Measurements from ENCODE around the gene TGFBR3.

The TGFBR3 gene

DNA sequence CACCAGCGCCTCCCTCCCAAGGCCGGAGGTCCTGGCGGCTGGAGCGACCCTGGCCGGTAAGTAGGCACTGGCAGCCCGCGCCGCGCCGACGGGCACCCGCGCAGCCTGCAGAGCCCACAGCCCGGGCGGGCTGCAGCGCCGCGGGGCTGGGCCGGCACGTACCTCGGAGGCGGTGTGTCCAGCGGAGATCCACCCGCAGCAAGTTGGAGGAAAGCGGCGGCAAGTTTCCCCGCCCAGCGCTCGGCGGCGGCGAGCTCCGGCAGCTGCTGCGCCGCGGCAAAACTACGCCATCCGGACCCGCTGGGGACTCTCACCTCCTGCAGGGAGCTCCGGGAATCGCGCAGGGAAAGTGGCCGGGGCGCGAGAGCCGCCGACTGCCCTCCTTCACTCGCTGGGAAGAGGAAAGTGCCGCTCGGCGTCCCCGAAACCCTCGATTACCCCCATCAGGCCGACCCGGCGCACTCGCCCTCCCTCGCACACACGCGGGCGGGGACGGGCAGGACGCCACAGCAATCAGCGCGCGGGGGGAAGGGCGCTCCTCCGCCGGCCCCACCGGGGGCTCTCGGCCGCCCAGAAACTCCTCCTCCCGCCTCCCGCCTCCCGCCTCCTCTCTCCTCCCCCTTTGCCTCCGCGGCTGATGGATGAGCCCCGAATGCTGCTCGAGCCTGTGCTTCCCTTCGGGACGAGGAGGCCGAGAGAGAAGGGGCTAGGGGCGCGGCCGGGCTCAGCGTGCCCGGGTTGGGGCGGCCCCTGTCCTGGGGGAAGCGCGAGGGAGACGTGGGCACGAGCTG, at the start of gene TGFBR3:
Gene TGFBR3 (minus strand): TSS at position 436 of the 791 bp plus-strand sequence. CDS start 24,620 bp downstream, outside the sequence.
- peak; percentile 36 to 48 for DNase-seq (ENCODE audit: low read depth in 2 of 2)

DNA sequence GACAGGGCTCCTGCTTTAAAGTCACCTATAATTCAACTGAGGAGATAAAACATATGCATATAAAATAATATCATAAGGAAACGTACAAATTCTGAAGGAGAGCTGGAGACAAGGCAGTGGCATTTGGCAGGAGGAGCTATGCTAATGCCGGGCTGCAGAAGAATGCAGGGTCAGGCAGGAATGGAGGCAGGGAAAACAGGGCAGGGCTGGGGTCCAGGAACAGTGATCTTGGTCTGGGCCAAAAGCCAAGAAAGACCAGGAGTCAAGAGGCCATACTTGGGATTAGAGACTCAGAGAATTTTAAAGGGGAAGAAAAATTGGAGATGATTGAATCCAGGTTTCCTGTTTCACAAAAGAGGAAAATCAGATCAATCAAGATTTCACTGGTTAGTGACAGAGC, 43.3 kb upstream of the TGFBR3 start:
- no peak for DNase-seq (ENCODE audit: low read depth in 2 of 2)

DNA sequence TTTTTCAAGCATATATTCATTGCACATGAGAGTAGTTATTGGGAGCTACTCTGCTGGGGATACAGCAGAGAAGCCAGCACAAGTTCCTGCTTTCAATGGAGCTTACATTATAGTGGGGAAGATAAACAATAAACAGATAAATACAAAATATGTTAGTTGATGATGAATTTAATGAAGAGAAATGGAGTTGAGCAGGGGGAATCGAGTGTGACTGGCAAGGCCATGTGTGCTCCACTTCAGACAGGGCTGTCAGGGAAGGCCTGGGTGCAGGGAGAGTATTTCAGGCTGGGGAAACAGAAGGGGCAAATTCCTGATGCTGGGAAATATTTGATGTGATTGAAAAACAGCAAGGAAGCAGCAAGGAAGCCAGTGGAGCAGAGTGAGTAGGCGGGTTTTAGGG, 42.1 kb upstream of the TGFBR3 start:
- DNase-seq (ENCODE audit: low read depth in 2 of 2): no peak

DNA sequence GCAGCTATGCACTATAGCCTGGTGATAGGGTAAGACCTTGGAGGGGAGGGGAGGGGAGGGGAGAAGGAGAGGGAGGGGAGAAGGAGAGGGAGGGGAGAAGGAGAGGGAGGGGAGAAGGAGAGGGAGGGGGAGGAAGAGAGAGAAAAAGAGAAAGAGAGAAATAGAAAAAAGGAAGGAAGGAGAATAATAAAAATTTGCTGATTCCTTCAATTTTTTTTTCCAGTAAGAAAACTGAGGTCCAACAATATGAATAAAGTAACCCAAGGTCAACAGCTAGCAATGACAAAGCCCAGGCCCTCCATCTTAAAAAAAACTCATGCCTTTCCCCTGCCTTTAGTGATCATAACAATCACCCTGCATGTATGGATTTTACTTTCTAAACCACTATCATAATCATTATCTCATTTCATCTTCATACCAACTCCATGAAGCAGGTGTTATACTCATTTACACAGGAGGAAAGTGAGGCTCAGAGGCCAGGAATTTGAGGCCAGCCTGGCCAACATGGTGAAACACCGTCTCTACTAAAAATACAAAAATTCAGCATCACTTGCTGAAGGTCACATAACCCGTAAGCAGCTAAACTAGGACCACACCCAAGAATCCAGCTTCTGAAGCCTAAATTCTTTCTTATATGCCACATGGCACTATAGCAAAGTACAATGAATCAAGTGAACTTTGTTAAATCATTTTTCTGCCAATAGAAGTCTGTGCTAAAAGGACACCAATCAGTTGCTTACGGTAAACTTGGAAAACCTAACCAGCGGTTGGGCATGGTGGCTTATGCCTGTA, 39.9 kb upstream of the TGFBR3 start:
- DNase-seq (ENCODE audit: low read depth in 2 of 2): no peak

DNA sequence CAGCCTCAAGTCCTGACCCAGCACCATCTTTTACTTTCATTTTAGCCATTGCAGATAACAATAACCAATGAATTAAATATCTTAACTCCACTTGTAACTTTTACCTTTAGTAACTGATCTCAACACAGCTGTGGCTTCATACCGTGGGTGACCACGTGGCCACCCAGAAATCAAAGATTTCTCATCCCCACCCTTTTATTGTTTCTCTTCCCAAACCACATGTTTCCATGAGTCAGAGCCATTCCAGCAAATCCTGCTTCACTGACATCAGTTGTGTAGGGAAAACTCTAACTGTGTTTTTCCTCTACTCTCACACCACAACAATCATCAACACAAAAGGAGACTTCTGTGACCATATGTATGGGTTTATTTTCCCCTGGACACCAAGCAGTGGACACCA, 38.2 kb upstream of the TGFBR3 start:
- DNase-seq (ENCODE audit: low read depth in 2 of 2): no peak

DNA sequence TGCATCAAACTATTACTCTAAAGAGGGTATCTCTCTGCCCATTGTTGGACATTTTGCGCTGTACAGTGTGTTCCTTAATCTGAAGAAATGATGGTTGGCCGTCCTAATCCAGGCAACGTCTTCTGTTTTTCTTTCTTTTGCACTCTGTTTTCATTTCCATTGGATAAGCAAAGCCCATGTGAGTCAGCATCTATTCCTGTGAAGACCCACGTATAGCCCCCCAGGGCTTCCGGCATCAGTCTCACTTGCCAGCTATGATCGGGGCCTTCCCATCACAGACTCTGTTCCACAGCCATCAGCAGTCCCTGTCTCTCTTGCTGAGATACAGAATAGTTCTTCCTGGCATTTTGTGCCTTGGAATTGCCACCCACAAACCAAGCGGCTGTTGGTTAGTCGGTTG, 34.0 kb upstream of the TGFBR3 start:
- no peak for DNase-seq (ENCODE audit: low read depth in 2 of 2)

DNA sequence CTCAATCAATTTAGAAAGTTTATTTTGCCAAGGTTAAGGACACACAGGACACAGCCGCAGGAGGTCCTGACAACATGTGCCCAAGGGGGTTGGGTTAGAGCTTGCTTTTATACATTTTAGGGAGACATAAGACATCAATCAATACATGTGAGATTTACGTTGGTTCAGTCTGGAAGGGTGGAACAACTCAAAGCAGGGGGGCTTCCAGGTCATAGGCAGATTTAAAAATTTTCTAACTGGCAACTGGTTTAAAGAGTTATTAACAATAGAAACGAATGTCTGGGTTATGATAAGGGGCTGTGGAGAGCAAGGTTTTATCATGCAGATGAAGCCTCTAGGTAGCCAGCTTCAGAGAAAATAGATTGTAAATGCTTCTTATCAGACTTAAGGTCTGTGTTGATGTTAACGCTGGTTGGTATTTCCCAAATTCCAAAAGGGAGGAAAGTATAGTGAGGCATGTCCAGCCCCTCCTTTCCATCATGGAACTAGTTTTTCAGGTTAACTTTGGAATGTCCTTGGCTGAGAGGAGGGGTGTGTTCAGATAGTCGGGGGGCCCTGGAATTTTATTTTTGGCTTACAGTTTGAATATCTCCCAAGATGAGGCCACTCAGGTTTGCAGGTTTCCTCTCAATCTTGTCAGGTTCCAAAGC, 31.0 kb upstream of the TGFBR3 start:
- DNase-seq (ENCODE audit: low read depth in 2 of 2): no peak

DNA sequence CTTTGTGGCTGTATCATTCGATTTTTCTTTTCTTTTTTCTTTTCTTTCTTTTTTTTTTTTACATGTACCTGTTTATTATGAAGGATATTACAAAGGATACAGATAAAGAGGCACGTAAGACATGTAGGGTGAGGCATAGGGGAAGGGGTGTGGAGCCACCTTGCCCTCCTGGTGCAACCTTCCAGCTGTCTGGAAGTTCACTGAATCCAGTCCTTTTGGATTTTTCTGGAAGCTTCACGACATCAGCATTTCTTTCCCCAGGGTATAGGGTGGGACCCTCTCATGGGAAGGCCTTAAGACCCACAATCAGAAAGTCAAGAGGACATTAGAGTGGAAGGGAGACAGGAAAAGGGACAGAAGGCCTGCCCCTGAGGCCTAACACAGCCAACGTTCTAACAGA, 30.1 kb upstream of the TGFBR3 start:
- DNase-seq (ENCODE audit: low read depth in 2 of 2): no peak

DNA sequence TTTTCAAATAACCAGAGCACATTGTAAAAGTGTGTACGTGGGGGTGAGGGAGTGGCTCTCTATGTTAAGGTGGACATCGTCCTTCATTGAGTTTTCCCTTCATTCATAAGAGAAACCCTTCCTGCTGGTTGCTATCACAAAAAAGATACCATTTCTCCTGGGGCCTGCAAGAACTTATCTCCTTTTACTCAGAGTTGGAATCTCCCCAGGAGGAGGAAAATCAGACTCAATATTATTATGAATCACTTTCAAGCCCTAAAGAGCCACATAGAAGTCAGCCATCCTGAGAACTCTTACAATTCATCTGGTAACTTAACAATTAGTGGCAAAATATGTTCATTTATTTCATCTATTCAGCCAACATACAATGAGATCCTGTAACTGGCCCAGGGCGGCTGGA, 27.1 kb upstream of the TGFBR3 start:
- no peak for DNase-seq (ENCODE audit: low read depth in 2 of 2)

DNA sequence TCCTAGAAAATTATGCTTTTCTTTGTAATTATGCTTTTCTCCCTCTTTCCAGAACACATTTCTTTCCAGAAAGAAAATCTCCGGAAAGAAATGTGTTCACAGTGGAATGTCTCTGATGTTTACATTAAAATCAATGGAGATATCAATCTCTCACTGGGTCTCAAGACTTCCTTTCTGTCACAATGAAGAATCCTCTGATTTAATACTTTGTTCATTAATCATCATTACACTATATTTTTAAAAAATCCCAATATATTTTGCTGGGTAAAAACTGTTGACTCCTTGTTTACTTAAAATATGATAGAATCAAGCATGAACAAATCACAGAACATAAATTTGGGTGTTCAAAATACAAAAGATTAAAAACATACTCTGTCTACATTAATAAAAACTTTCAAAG, 26.3 kb upstream of the TGFBR3 start:
- DNase-seq (ENCODE audit: low read depth in 2 of 2): no peak

DNA sequence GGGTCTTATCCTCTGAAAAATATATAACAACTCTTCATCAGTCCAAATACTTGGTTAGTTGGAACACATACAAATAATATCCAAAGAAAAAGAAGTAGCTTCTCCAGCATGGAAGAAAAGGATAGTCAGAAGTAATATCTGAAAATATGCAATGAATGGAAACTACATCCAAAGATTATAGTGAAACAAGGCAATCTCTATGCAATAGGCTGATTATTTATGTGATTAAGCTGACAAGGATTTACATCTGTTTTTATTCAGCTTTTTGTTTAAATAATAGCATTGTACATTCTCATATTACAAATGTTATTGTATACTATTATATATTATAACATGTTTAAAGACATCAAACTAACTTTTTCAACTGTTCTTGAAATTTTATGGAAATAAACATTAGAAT, 15.3 kb upstream of the TGFBR3 start:
- DNase-seq (ENCODE audit: low read depth in 2 of 2): no peak

DNA sequence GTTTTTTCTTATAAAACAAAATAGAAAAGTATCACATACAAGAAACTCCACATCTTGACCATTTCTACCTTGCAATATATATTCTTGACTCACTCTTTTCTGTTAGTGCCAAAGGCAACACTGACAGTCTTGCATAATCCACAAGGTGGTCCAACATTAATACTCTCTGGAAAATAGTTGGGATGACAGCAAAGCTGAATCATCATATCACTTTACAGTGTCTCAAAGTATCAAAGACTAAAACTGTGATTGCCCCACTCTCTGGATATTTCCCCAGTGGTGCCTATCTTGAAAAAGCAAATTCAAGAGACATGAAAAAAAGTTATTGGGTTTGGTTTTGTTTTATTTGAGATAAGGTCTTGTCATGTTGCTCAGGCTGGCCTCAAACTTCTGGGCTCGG, 14.6 kb upstream of the TGFBR3 start:
- DNase-seq (ENCODE audit: low read depth in 2 of 2): no peak

DNA sequence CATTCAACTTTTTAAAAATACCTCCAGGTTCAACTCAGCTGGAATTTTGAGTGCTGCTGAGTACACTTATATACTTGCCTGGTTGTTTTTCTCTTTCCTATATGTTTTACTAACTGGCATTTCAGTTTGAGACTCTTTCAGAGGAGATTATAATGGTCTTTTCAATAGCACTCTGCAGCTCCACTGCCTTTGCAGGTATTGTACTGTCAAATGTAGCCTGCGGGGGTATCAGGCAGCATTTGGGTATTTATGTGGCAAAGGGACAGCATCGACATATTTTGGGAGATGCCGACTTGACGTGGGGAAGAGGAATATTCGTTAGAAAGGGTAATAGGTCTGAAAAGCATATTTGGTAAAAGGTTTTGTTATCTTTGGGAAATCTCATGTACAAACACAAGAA, 11.1 kb upstream of the TGFBR3 start:
- DNase-seq (ENCODE audit: low read depth in 2 of 2): no peak

DNA sequence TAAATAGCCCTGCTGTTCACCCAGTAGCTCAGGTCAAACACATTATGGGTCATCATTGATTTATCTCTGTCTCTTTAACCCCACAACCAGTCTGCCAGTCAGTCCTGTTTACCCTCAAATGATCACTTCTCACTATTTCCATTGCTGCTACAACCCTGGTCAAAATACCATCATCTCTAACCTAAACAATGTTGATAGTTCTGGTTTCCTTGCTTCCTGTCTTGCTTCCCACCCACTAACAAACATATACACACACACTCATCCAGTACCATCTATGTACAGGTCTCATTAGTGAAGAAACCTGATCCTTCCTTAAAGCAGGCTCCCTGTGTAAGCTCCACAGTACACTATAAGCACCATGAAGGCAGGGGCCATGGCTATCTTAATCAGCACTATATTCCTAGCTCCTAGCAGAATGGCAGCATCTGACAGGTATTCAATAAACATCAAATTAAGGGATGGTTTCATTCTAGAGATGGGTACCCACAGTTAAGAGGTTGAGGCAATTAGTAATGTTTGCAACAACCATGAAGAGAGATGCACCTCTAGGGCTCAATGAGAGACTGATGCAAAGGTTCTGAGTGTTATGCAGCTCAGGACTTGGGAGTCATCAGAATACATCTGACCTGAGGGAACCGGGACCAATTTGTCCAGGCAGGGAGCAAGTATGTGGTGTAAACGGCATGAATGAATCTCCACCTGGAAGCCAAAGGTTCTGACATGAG, 10.0 kb upstream of the TGFBR3 start:
- DNase-seq (ENCODE audit: low read depth in 2 of 2): no peak

DNA sequence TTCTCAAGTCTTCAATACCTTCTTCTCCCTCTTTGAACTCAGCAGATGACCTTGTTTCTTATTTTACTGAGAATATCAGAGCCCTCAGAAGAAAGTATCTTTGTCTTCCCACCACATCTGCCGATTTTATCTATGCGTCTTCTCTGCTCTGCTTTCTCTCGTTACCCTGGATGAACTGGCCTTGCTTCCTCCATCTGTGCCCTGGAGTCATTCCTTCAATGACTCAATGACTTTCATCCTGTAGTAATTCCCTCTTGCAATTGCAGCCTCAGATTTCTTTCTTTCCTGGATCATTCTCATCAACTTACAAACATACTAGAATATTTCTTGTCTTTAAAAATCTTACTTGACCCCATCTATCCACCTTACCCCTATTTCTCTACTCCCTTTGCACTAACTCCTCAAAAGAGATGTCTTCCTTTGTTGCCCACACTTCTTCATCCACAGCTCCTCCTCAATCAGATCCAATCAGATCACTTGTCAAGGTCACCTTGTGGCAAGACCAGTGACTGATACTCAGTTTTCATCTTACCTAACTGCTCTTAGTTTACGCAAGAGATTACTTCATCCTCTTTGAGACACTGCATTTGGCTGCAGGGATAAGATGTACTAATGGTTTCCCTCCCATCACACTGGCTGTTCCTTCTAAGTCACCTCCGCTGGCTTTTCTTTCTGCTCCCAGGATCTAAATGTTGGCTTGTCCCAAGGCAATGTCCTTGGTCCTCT, 8.2 kb upstream of the TGFBR3 start:
- no peak for DNase-seq (ENCODE audit: low read depth in 2 of 2)

DNA sequence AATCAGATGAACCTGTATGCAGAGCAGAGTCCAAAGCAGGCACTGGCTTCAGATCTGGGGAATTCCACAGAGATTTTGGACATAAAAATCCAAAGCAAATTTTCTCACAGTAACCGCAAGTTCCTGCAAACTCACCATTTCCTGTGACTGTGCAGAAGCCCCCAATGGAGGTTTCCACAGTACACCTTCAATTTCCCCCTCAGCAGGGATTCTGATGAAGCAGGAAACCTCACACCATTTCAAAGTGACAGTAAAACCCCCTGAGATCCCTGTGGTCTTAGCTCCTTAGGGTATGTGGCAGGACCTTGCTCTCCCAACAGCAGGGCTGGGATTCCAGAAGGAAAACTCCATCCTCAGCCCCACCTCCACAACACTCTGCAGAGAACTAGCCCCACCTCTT, 6.0 kb upstream of the TGFBR3 start:
- DNase-seq (ENCODE audit: low read depth in 2 of 2): no peak

DNA sequence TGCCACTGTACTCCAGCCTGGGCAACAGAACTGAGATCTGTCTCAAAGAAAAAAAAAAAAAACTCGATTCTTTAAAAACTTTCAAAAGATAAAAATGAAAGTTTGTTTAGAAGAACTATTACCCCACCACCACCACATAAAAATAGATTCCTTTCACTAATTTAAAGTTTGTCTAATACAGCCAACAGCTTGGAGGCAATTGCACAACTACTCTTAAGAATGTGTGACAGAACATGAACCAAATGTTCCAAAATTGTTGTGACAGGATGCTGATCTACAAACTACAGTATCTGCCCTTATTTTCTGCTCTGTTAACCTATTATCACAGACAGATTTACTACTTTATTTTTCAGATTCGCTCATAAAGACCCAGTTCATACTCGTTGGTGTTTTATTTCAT, 5.5 kb upstream of the TGFBR3 start:
- DNase-seq (ENCODE audit: low read depth in 2 of 2): no peak

DNA sequence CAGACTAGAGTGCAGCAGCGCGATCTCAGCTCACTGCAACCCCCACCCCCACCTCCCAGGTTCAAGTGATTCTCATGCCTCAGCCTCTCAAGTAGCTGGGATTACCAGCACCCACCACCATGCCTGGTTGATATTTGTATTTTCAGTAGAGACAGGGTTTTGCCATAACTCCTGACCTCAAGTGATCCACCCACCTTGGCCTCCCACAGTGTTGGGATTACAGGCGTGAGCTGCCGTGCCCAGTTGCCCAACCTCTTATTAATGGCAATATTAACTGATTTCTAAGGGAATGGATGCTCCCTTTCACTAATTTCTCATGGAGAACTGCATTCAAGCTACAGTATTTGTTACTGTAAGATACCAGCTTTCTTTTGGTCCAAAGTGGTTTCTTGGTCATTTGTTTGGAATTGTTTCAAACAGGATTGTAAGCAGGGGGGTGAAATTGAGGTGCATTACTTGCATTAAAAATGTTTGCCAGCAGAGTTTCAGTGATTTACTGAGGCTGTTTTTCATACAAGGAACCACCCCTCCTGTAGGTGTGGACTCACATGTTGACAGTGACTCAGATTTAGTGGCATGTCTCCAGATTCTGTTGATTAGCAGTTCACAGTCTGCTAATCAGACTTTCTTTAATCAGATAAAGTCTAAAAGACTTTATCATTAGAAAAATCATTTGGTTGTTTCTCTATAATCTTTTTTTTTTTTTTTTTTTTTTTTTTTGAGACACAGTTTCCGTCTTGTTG, 3.9 kb upstream of the TGFBR3 start:
- DNase-seq (ENCODE audit: low read depth in 2 of 2): no peak

DNA sequence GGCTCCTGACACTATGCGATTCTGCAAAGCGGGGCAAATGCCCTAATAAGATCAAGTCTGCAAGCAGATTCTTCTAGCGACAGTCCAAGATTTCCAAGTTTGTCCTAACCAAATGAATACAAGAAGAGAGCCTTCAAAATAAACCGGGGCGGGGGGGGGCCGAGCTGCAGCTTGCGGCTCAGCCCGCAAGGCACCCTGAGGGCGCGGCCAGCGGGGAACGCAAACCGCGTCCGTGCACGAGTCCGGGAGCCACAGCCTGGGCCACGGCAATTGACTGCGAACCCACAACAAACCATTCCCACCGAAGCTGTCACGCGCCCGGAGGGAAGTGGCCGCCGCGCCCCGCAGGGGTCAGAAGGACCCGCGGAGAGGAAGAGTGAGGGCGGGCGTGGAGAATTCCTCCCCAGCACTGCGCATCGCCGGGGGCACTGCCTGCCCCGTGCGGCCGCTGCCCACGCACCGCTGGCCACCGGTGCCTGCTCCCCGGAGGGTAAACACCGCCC, 687 bp downstream of the TGFBR3 start:
- DNase-seq (ENCODE audit: low read depth in 2 of 2): no peak

DNA sequence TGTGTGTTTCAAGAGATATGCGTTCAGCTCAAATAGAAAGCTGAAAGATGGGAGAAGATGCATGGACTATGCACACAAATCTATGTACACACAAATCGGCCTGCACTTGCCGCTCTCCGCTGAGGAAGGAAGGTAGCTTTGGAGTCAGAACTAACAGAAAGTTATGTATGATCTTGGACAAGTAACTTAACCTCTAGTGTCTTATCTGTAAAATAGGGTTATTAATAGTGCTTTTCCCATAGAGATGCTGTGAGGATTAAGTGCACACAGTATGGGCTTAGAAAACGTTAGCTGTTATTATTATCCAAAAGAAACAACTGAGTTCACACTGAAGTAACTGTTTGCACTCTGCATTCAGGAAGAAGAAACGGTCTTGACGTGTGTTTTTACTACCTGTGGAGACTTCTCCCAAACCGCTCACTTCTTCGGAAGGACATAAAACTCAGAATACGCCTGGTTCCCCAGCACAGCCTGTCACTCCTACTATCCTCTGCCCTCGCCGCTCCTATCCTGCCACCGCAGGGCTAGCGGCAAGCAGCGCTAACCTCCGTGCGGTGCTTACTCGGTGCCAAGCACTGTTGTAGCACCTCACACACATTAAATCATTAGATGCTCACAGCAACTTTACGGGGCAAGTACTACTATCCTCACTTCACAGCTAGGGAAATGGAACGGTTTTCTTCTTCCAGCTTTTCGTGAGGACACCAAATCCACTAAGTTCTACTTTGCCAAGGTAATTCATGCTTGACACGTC, 1.3 kb downstream of the TGFBR3 start:
- no peak for DNase-seq (ENCODE audit: low read depth in 2 of 2)
